Epidermal melanocyte (primary cell): Measurements from ENCODE around the gene NFKB1.
"Not testable (repeated sequence)": the region's sequence is repeated elsewhere in the genome, so short reads cannot be mapped to it uniquely, and the experiment has no call there.

ENCODE experiments used
- DNase-seq: peaks from one replicate; pipeline ENCODE4 v3.0.0; 2011; ENCODE audit warnings: low spot score; ENCODE audit not compliant: insufficient read length

Gene NFKB1

DNA sequence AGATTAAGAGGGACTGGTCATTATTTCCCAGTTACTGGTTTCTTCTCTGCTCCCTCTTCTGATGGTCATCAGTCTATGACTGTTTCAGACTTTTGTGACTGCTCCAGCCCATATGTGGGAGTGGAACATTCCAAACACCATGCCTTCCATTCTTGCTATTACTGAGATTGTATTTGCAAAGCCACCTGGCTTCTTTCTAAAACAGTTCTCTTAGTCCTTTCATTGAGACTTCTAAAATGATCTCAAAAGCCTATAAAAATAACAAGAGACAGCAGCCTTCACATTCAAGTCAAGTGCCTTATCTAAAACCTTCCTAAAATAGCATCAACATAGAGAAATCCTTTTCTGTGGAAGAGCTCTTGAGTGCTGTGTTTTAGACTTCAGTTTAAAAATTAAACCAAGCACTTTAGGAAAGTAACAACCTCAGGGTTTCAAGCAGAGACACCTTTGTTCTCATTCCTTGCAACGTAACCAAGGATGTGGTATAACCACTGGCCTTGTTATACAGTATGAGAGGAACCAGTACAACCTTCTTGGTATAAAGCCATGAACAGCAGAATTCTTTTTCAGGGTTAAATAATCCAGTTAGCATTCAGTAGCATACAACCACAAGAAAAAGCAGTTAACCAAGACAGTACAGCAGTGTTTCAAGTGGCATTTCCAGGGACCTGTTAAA lies 97.1 kb downstream of the NFKB1 start:
- DNase-seq: no peak

DNA sequence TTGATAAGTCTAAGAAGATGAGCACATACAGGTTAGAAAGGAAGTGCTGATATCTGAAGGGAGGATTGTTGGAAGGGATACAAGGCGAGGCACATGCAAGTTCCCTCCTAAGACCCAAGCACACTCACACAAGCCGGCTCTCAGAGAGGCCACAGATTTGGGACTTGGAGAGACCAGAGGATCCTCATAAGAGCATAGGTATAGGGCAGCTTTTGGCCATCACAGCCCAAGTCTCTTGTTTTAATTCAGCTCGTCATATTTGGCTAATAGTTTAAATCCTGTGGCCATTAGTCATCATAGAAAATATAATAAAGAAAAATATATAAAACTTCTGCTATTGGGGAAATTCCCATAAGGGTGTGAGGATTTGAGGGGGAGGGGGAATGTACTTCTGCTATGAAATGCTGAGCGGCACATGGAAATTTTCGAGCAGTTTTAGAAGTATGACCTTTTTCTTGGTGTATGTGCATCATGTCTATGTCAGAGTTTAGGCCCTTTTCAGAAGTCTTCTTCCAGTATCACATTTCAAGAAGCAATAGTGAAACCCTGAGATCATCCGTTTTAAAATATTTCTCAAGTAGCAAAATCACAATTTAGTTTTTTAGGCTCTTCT lies 97.7 kb downstream of the NFKB1 start:
- DNase-seq: no peak

DNA sequence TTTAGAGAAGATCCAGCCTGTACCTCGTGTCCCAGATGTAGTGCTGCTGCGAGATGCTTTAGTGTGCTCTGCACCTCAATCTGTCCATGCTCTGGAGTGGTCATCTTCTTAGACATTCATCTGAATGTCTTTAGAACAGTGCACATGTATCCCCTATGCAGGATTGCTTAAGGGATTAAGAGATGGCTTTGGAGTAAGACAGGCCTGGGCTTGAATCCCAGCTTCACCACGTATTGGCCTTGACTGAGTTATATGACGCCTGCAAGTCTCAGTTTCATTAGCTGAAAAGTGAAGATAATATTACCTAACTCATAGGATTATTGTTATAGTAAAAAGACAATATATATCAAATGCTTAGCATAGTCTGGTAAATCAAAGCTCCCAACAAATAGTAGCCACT lies 98.3 kb downstream of the NFKB1 start:
- no peak for DNase-seq

DNA sequence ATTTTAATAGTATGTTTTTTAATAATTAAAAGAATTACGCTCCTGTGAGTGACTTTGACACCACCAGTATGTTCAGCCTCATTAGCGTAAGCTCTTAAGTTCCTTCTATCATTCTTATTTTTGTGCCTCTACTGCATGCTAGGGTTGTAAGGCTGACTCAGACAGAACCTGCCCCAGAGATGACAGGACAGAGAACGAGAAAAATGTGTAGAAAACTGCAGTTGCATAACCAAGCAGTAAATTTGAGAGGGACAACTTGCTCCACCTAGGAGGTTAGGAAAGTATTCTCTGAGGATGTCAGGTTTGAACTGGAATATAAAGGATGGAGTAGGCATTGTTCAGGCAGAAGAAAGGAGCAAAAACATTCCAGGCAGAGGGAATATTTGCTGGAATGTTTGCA lies 98.7 kb downstream of the NFKB1 start:
- no peak for DNase-seq

DNA sequence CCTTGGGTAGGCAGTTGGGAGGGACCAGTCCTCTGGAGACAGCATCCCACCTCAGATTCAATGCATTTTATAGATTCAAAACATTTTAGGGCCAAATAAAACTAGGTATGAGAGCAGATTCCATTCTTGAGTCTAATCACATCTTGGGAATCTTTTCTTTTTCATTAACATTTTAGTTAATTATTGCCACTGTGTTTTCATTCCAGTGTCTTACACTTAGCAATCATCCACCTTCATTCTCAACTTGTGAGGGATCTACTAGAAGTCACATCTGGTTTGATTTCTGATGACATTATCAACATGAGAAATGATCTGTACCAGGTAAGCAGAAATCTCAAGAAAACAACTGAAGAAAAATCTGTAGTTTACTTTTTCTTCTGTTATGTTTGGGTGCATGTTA lies 99.5 kb downstream of the NFKB1 start:
- DNase-seq: no peak

DNA sequence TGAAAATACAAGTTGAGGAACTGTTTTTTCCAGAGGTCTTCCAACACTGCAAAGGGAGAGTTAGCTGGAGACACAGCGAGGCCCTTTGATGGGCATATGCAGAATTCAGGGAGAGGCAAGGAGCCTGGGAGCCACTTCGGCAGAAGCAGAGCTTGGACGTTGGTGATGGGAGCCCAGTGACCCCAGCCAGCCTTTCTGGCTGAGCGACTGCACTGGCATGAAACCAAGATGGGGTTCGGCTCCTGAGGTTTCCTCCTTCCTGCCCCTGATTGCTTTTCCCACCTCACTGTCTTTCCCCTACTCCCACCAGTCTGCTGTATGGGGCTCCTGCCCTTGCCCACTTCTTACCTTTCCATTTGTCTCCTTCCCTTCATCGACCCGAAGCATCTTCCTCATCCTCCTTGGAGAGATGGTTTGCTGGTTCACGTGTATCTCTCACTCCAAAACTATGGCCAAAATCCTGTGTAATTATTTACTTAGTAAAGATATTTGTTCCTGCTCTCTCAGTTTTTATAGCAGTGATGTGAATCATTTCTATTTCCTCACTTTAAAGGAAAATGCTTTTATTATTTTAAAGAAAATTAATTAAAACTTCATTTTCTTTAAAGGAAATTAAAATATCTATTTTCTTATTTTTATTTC lies 100.5 kb downstream of the NFKB1 start:
- no peak for DNase-seq

DNA sequence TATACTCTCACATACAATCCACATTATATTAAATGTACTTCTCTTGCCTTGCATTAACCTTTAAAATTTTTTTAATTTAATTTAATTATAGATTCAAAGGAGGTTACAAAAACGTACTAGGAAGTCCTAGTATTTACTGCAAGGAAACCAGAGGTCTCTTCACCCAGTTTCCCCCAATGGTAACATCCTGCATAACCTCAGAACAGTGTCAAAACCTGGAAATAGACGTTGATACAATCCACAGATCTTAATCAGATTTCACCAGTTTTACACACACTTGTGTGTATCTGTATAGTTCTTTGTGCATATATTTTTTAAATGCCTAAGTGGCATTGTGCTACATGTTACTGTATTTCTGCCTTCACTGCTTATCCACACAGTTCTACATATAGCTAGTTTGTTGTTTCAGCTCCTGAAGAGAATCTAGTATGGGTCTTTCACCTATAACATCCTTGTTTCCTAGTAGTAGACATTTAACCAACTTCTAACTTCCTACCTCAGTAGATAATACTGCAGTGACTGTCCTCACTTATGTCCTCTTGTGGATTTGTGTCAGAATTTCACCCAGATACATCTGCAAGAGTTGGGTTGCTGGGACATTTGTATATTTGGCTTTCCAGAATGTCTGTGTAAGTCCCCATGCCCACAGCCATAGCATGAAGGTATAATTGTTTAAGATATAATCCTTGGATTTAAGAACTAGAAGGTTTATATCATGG lies 103.2 kb downstream of the NFKB1 start:
- no peak for DNase-seq

DNA sequence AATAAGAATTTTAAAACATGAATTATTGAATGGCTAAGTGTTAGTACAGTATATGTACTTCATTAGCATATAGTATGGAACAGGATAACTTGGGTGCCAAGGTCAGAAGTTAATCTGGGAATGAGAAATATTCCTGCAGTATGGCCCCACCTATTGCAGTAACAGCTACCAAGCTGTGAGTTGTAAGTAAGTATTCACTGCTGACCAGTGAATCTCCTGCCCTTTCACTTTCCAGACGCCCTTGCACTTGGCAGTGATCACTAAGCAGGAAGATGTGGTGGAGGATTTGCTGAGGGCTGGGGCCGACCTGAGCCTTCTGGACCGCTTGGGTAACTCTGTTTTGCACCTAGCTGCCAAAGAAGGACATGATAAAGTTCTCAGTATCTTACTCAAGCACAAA lies 105.1 kb downstream of the NFKB1 start:
- no peak for DNase-seq

DNA sequence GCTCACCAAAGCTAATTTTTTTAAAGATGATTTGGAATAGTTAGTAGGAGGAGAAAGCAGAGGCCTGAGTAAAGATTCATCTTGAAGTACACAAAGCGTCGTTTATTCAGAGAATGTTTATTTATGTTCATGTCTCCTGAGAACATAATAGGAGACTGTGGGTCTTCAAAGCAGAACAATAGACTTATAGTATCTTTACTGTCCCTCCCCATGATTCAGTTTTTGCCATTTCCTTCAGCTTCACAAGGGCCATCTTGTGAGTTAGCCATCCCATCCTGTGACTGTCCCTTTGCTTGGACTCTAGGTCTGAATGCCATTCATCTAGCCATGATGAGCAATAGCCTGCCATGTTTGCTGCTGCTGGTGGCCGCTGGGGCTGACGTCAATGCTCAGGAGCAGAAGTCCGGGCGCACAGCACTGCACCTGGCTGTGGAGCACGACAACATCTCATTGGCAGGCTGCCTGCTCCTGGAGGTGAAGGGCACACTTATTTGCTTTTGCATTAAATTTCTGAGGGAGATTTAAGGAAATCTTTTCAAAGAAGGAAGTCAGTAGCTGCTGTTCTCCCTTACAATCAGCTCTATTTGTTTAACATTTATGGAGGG lies 105.8 kb downstream of the NFKB1 start:
- DNase-seq: no peak

DNA sequence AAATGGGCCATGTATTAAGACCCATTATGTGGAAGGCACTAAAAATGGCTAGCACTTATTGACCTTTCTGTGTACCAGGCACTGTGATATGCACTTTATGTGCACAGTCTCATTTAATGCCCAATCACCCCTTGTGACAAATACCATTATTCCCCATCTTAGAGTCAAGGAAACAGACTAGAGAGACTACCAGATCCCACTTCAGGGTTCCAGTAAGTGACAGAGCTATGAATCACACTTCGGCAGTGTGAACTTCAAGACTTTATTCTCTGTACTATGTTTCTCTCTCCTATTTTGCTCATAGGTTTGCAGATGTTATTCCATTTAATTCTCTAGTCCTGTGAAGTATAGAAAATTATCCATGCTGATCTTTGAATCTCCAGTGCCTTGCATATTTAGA lies 107.0 kb downstream of the NFKB1 start:
- DNase-seq: no peak

DNA sequence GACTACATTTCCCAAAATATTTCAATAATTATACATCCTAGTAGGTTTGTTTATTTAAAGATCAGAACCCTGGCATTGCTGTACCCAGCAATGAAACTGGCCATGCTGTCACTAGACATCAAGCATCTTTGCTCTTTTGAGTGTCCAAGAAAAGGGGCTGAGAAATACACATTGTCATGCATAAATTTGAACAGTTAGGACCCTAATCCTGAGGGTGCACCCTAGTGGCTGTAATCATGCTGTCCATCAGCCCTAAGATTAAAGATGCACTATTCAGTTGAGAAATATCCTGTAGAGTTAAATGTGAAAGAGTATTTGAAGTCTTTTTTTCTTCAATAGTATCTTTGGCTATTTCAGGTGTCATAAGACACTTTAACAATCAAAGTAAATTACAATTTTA lies 108.8 kb downstream of the NFKB1 start:
- no peak for DNase-seq

DNA sequence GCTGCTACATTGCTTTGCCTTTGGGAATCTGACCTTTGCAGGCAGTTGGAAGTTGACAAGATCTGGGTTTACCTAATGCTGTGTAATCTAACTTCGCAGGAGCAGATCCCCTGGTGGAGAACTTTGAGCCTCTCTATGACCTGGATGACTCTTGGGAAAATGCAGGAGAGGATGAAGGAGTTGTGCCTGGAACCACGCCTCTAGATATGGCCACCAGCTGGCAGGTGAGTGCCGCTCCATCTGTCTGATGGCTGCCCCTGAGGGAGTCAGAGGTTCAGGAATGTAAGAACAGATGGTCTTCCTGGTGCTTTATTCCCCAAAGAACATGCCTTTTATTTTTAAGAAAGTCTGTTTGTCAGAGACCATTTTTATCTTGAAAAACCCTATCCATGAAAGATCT lies 109.3 kb downstream of the NFKB1 start:
- no peak for DNase-seq

DNA sequence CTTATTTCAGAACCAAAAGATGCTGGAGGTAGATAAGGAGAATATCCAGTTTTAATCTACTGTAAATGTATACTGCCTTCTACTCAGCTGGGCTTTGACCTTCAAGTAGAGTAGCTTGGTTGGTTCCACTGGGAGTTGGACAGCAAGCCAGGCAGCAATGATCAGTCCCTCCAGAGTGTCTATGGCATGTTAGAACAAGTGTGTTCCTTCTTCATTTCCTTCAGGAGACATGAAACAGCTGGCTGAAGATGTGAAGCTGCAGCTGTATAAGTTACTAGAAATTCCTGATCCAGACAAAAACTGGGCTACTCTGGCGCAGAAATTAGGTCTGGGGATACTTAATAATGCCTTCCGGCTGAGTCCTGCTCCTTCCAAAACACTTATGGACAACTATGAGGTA lies 111.1 kb downstream of the NFKB1 start:
- DNase-seq: no peak

DNA sequence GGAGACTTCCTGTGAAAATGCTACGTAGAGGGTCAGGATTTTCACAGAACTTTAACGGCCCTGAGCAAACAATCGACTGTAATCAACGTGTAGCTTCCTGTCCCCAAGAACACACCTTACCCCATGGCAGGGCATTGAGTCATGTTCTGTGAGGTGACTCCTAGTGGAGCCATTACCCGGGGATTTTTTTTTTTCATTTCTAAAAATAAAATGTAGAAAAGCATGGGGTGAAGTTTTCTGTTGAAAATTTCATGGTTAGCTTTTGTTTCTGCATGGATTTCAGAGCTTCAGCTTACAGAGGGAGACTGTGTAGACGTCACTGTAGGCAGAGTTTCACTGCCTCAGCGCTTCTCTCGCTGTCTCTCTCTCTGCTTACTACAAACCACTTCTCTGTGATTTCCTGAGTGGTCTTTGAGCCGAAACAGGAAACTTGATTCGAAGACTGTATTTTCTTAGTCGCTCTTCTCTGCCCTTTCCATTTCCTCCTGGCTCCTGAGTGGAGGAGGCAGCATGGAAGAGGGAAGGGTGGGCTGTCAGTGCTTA lies 111.7 kb downstream of the NFKB1 start:
- no peak for DNase-seq

DNA sequence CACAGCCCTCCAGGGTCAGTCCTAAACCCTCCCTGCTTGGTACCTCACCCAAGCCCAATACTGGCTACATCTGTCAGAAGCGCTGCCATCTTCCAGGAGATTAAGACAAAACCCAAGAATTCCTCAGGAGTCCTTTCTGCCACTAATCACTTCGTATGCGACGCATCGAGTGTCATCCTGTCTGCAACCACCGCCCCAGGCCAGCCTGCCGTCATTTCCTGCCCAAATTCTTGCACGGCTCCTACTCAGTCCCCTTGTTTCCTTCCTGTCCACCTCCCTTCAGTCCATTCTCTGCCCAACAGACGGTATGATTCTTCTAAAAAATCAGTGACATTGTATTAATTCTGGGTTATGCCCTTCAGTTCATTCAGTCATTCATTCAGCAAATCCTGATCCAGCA lies 113.6 kb downstream of the NFKB1 start:
- no peak for DNase-seq

DNA sequence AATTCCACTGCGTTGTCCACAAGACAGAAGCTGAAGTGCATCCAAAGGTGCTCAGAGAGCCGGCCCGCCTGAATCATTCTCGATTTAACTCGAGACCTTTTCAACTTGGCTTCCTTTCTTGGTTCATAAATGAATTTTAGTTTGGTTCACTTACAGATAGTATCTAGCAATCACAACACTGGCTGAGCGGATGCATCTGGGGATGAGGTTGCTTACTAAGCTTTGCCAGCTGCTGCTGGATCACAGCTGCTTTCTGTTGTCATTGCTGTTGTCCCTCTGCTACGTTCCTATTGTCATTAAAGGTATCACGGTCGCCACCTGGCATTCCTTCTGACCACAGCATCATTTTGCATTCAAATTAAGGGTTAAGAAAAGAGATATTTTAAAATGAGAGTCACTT lies 115.5 kb downstream of the NFKB1 start:
- DNase-seq: no peak

DNA sequence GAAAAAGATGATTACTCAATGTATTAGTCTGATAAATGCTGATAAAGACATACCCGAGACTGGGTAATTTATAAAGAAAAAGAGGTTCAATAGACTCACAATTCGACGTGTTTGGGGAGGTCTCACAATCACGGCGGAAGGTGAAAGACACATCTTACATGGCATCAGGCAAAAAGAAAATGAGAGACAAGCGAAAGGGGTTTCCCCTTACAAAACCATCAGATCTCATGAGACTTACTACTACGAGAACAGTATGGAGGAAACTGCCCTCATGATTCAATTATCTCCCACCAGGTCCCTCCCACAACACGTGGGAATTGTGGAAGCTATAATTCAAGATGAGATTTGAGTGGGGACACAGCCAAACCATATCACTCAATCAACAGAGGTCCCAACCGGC lies 117.9 kb downstream of the NFKB1 start:
- not testable (repeated sequence) for DNase-seq

DNA sequence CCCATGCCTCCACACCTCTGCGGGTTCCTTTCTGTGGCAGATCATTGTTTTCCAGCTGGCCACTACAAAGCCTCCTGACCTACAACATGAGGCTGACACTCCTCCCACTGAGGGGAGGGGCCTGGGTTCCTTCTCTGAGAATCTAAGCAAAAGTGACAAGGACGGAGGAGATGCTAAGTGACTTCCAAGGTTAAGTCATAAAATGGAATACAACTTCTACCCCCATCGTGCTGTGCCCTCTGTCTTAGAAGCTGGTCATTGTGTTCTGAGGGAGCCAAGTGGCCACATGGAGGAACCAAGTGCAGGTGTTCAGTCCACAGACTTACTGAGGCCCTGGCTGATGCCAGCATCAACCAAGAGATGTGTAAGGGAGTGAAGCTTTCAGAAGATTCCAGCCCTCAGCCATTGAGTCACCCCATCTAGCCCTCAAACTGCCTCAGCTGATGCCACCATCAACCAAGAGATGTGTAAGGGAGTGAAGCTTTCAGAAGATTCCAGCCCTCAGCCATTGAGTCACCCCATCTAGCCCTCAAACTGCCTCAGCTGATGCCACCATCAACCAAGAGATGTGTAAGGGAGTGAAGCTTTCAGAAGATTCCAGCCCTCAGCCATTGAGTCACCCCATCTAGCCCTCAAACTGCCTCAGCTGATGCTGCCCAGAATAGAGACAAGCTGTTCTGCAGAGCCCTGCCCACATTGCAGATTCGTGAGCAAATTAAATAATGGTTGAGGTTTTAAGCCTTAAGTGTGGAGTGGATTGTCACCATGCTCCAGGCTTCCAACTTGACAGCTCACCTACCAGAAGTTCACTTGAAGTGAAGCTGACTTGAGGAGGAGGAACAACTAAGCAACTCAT lies 118.8 kb downstream of the NFKB1 start:
- not testable (repeated sequence) for DNase-seq

DNA sequence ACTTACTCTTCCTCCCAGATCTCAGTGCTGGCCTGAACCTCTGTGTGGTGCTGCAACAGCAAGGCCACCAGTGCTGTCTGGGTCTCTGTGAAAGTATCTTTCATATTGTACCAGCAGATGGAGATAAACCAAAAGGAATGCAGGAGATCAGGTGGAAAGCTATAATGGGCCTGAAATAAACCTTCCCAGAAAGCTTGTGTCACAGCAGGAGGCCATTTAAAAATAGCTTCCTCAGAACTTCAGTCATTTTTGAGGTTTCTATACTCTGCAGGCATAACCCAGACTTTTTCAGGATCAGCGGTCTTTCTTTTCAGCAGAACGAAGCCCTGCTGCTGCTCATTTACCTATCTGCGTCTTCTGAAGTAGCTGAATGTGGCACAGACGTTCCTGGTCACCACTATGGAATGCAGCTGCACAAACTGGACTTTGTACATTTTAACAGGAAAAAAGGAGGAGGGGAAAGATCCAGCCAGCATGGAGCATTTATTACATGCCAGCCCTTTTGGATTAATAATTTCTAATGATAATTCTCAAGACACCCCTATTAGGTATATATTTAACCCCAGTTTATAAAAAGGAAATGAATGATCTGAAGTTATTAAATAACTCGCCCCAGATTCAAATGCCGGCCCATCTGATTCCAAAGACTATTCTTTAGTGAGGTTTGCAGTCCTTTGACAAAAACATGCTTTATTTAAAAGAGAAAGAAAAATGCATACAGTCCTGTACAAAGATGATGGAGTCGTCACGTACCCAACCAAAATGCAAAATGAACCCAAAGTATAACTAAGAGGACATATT lies 119.7 kb downstream of the NFKB1 start:
- peak; percentile 26 for DNase-seq

DNA sequence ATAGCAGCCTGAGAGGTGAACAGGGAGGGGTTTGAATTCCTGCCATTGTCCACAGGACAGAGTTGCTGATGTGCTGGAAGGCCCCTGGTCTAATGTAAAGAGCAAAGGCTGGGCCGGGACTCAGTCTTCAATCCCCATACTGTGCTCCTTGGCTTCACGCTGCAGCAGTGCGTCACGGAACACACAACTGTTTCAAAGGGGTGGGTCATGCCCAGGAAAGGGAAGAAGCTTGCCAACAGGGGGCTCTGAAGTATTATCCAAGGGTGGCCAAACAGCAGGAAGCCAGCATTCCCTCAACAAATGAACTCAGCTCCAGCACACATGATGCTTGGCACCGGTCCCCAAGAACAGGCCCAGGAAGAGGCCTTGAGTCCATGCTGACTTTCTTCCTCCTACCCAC lies 122.5 kb downstream of the NFKB1 start:
- DNase-seq: no peak
